Keratinocyte (primary cell): Measurements from ENCODE around the gene WDFY2.

Source experiments
- CTCF ChIP-seq, 3 experiments: IDR thresholded peaks in 1 of 3; conservative IDR thresholded peaks in 1 of 3; optimal IDR thresholded peaks in 1 of 3; 2 replicates in 2 of 3; 3 replicates in 1 of 3; pipeline versions ENCODE3 to v1.5.1; 2011; ENCODE audit warnings: low read length in 3 of 3, mild to moderate bottlenecking in 3 of 3, moderate library complexity in 2 of 3, control low read depth in 1 of 3, inconsistent platforms in 1 of 3; ENCODE audit not compliant: insufficient read depth in 2 of 3; ENCODE audit errors: extremely low read depth in 1 of 3
- EZH2 ChIP-seq: IDR thresholded peaks from one replicate; pipeline ENCODE4 v1.6.1; 2012; ENCODE audit warnings: inconsistent platforms, mild to moderate bottlenecking, low read length, moderate library complexity

- TF ChIP-seq CTCF (optimal IDR thresholded peaks at IDR 0.05 in 1 of 3, IDR thresholded peaks at IDR 0.05 in 1 of 3, conservative IDR thresholded peaks at IDR 0.05 in 1 of 3; ENCODE audit: extremely low read depth in 1 of 3, insufficient read depth in 2 of 3, low read length in 3 of 3) = no peak
- no peak for TF ChIP-seq EZH2
These were observed 75.2 kb downstream of the WDFY2 start for GRCh38 chr13:51659276-51660127.
